H9 (cell line): ENCODE data around the gene RHBDD1. TPM values are rescaled to one million over a fixed set of nuclear protein-coding genes. Genes with fewer than 3 reads are reported as not detected.

Source experiments
- DNase-seq: peaks from one replicate; pipeline ENCODE4 v3.0.0-alpha.2; 2017
- H2AFZ ChIP-seq: one replicate; pipeline ENCODE4 v1.6.1; 2013; ENCODE audit warnings: mild to moderate bottlenecking, low read length, control low read depth, moderate library complexity
- H2AK5ac ChIP-seq: 2 replicates; pipeline ENCODE4 v1.6.1; 2013; ENCODE audit warnings: low read length, control low read depth, mixed read lengths; ENCODE audit not compliant: insufficient read length
- H2BK120ac ChIP-seq: one replicate; pipeline ENCODE4 v1.6.1; 2013; ENCODE audit warnings: low read depth, mild to moderate bottlenecking, low read length, control low read depth, inconsistent platforms; ENCODE audit not compliant: poor library complexity, severe bottlenecking
- H2BK12ac ChIP-seq: 2 replicates; pipeline ENCODE4 v1.6.1; 2013; ENCODE audit warnings: low read length, control low read depth, mixed read lengths, low read depth; ENCODE audit not compliant: insufficient read length
- H2BK15ac ChIP-seq: 2 replicates; pipeline ENCODE4 v1.6.1; 2013; ENCODE audit warnings: low read depth, low read length, control low read depth
- H2BK20ac ChIP-seq: one replicate; pipeline ENCODE4 v1.6.1; 2013; ENCODE audit warnings: low read depth, mild to moderate bottlenecking, low read length, control low read depth, inconsistent platforms; ENCODE audit not compliant: poor library complexity, severe bottlenecking
- H2BK5ac ChIP-seq: 2 replicates; pipeline ENCODE4 v1.6.1; 2013; ENCODE audit warnings: low read length, control low read depth, mixed read lengths; ENCODE audit not compliant: insufficient read length
- H3K14ac ChIP-seq: 2 replicates; pipeline ENCODE4 v1.6.1; 2013; ENCODE audit warnings: low read length, control low read depth; ENCODE audit not compliant: insufficient read depth
- H3K18ac ChIP-seq: 2 replicates; pipeline ENCODE4 v1.6.1; 2013; ENCODE audit warnings: low read depth, mild to moderate bottlenecking, mixed read lengths, low read length, control low read depth; ENCODE audit not compliant: insufficient read length
- H3K23ac ChIP-seq: 2 replicates; pipeline ENCODE4 v1.6.1; 2013; ENCODE audit warnings: low read length, control low read depth, mixed read lengths, low read depth; ENCODE audit not compliant: insufficient read length
- H3K23me2 ChIP-seq: 2 replicates; pipeline ENCODE4 v1.6.1; 2013; ENCODE audit warnings: low read depth, mild to moderate bottlenecking, mixed read lengths, low read length, control low read depth; ENCODE audit not compliant: insufficient read length, poor library complexity, severe bottlenecking
- H3K27ac ChIP-seq: 2 replicates; pipeline ENCODE4 v1.5.1; 2013; ENCODE audit warnings: low read length, control low read depth, mixed read lengths, low read depth; ENCODE audit not compliant: insufficient read length
- H3K27me3 ChIP-seq: 2 replicates; pipeline ENCODE4 v1.6.1; 2013; ENCODE audit warnings: low read length, control low read depth, inconsistent platforms; ENCODE audit not compliant: insufficient read depth
- H3K4ac ChIP-seq: 2 replicates; pipeline ENCODE4 v1.6.1; 2013; ENCODE audit warnings: low read depth, mild to moderate bottlenecking, control low read depth, inconsistent platforms, low read length, moderate library complexity
- H3K4me1 ChIP-seq: 2 replicates; pipeline ENCODE4 v1.6.1; 2013; ENCODE audit warnings: low read length, control low read depth, inconsistent platforms; ENCODE audit not compliant: insufficient read depth
- H3K4me2 ChIP-seq: 2 replicates; pipeline ENCODE4 v1.6.1; 2013; ENCODE audit warnings: low read length, control low read depth, mixed read lengths; ENCODE audit not compliant: insufficient read length, insufficient read depth
- H3K56ac ChIP-seq: 2 replicates; pipeline ENCODE4 v1.6.1; 2013; ENCODE audit warnings: low read depth, mild to moderate bottlenecking, mixed read lengths, low read length, control low read depth; ENCODE audit not compliant: insufficient read length
- H3K79me1 ChIP-seq: 2 replicates; pipeline ENCODE4 v1.6.1; 2013; ENCODE audit warnings: low read depth, mild to moderate bottlenecking, moderate library complexity, low read length, control low read depth, inconsistent platforms; ENCODE audit not compliant: insufficient read depth, poor library complexity, severe bottlenecking
- H3K79me2 ChIP-seq: 2 replicates; pipeline ENCODE4 v1.6.1; 2013; ENCODE audit warnings: low read length, control low read depth, inconsistent platforms; ENCODE audit not compliant: insufficient read depth
- H3K9ac ChIP-seq: 2 replicates; pipeline ENCODE4 v1.6.1; 2013; ENCODE audit warnings: low read length, control low read depth, mixed read lengths; ENCODE audit not compliant: insufficient read length; ENCODE audit errors: extremely low read depth
- H3K9me3 ChIP-seq: one replicate; pipeline ENCODE4 v1.6.1; 2013; ENCODE audit warnings: low read depth, low read length, inconsistent platforms; ENCODE audit not compliant: control insufficient read depth
- H3T11ph ChIP-seq: one replicate; pipeline ENCODE4 v1.6.1; 2013; ENCODE audit warnings: mild to moderate bottlenecking, low read length, control low read depth, inconsistent platforms
- H4K20me1 ChIP-seq: one replicate; pipeline ENCODE4 v1.6.1; 2013; ENCODE audit not compliant: control insufficient read depth, insufficient read length, insufficient read depth
- H4K5ac ChIP-seq: 2 replicates; pipeline ENCODE4 v1.6.1; 2013; ENCODE audit warnings: low read depth, mild to moderate bottlenecking, mixed read lengths, low read length, control low read depth; ENCODE audit not compliant: insufficient read length
- H4K8ac ChIP-seq: replicated peaks from 2 replicates; pipeline ENCODE4 v1.6.1; 2013; ENCODE audit warnings: low read length, control low read depth, mixed read lengths, low read depth; ENCODE audit not compliant: insufficient read length
- H4K91ac ChIP-seq: 2 replicates; pipeline ENCODE4 v1.6.1; 2013; ENCODE audit warnings: low read depth, mild to moderate bottlenecking, moderate library complexity, mixed read lengths, low read length, control low read depth; ENCODE audit not compliant: insufficient read length
- H3K27ac Mint-ChIP-seq, 3 experiments: 2 replicates in 2 of 3; 3 replicates in 1 of 3; pipeline ENCODE4 v1.8.0; 2020 to 2021; ENCODE audit warnings: mixed read lengths in 3 of 3, mild to moderate bottlenecking in 1 of 3, moderate library complexity in 1 of 3
- H3K27me3 Mint-ChIP-seq: 2 replicates; pipeline ENCODE4 v1.8.0; 2021; ENCODE audit warnings: low read depth, mild to moderate bottlenecking, moderate library complexity, mixed read lengths
- H3K36me3 Mint-ChIP-seq, 3 experiments: 2 replicates in 2 of 3; 3 replicates in 1 of 3; pipeline ENCODE4 v1.8.0; 2020 to 2021; ENCODE audit warnings: low read depth in 3 of 3, mixed read lengths in 3 of 3; ENCODE audit not compliant: insufficient read depth in 1 of 3
- H3K4me1 Mint-ChIP-seq, 2 experiments: 2 replicates each; pipeline ENCODE4 v1.8.0; 2020; ENCODE audit warnings: mixed read lengths in 2 of 2
- H3K4me3 Mint-ChIP-seq, 2 experiments: 2 replicates in 1 of 2; 3 replicates in 1 of 2; pipeline ENCODE4 v1.8.0; 2020 to 2021; ENCODE audit warnings: mild to moderate bottlenecking in 2 of 2, mixed read lengths in 2 of 2, moderate library complexity in 1 of 2
- H3K9me3 Mint-ChIP-seq, 2 experiments: 2 replicates in 1 of 2; 3 replicates in 1 of 2; pipeline ENCODE4 v1.8.0; 2020; ENCODE audit warnings: mild to moderate bottlenecking in 2 of 2, mixed read lengths in 2 of 2, moderate library complexity in 1 of 2
- WGBS: extraction: QIAGEN DNeasy Blood & Tissue Kit; methylation state at CpG from one replicate; pipeline ENCODE4 v1.1.7; 2013; ENCODE audit warnings: missing lambda C conversion rate, low lambda C conversion rate, mixed read lengths; ENCODE audit not compliant: insufficient read length; ENCODE audit errors: extremely low coverage; 5-methylcytosine and 5-hydroxymethylcytosine counted together
- total RNA-seq: library from RNA; stranded (reverse); gene quantifications from 2 replicates; pipeline ENCODE4 v1.2.1, GENCODE V29; 2021
- TF ChIP-seq, protein P1 (sequence below): fragments of 200-600 bp; sonication (generic); conservative IDR thresholded peaks from 3 replicates; pipeline ENCODE4 v1.8.0; 2021; ENCODE audit warnings: antibody characterized with exemption, mild to moderate bottlenecking

Gene RHBDD1
- total RNA-seq, 1 experiment from 2014 or later: 24.9 TPM

DNA sequence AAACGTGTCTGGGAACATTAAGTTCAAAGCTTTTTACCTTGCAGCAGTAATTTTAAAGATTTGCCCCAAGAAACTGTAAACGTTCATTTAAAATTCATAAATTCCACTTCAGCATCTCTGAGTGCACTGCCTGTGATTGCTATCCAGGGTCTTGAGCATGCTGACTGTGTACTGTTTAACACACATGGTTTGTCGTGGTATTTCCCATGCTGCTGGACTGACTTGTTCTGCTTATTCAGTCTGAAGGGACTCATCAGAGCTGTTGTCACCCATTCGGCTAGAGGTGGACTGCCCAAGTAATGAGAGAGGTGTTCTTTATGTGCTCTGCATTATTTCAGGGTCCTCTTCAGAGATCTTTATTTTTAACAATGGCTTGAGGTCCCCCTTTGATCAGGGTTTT lies 53.1 kb downstream of the RHBDD1 start:
- H4K5ac ChIP-seq: no peak overlapping the region
- H3K9me3 ChIP-seq: no peaks in the 10 kb centered on the region
- no peak overlapping the region for H2AK5ac ChIP-seq
- H3K4me2 ChIP-seq: no peak overlapping the region
- no peak overlapping the region for H2BK12ac ChIP-seq
- no peak overlapping the region for H3K4ac ChIP-seq
- H4K8ac ChIP-seq: no peak overlapping the region
- no peak overlapping the region for H2BK15ac ChIP-seq
- no peak overlapping the region for H3K56ac ChIP-seq
- no peak overlapping the region for H3K14ac ChIP-seq
- no peak overlapping the region for H4K91ac ChIP-seq
- no peak overlapping the region for H2BK20ac ChIP-seq
- no peaks in the 10 kb centered on the region for H3K23me2 ChIP-seq
- H2BK5ac ChIP-seq: no peak overlapping the region
- no peak for DNase-seq
- no peak overlapping the region for H2AFZ ChIP-seq
- H3K27ac ChIP-seq: no peak overlapping the region
- no peak overlapping the region for H3T11ph ChIP-seq
- H3K27me3 ChIP-seq: no peaks in the 10 kb centered on the region
- H3K79me2 ChIP-seq: no peaks in the 10 kb centered on the region
- H3K36me3 Mint-ChIP-seq: no peaks in the 10 kb centered on the region
- no peak overlapping the region for H3K18ac ChIP-seq
- no peaks in the 10 kb centered on the region for H3K27me3 Mint-ChIP-seq
- H3K4me3 Mint-ChIP-seq: no peak overlapping the region
- H3K9ac ChIP-seq: no peak overlapping the region
- H3K27ac Mint-ChIP-seq: no peak overlapping the region
- no peaks in the 10 kb centered on the region for H3K9me3 Mint-ChIP-seq
- no peaks in the 10 kb centered on the region for H3K4me1 Mint-ChIP-seq
- no CpG with 5 or more reads among the region's 4 CpGs for WGBS
- TF ChIP-seq, protein P1, sequence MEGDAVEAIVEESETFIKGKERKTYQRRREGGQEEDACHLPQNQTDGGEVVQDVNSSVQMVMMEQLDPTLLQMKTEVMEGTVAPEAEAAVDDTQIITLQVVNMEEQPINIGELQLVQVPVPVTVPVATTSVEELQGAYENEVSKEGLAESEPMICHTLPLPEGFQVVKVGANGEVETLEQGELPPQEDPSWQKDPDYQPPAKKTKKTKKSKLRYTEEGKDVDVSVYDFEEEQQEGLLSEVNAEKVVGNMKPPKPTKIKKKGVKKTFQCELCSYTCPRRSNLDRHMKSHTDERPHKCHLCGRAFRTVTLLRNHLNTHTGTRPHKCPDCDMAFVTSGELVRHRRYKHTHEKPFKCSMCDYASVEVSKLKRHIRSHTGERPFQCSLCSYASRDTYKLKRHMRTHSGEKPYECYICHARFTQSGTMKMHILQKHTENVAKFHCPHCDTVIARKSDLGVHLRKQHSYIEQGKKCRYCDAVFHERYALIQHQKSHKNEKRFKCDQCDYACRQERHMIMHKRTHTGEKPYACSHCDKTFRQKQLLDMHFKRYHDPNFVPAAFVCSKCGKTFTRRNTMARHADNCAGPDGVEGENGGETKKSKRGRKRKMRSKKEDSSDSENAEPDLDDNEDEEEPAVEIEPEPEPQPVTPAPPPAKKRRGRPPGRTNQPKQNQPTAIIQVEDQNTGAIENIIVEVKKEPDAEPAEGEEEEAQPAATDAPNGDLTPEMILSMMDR: no peak
- no peak overlapping the region for H3K23ac ChIP-seq
- no peaks in the 10 kb centered on the region for H4K20me1 ChIP-seq
- H3K4me1 ChIP-seq: no peaks in the 10 kb centered on the region
- no peak overlapping the region for H2BK120ac ChIP-seq
- no peaks in the 10 kb centered on the region for H3K79me1 ChIP-seq
